ACHN (cell line): Measurements from ENCODE around the gene FBLN2.

ENCODE experiments used
- DNase-seq: peaks from one replicate; pipeline ENCODE4 v3.0.0-alpha.2; 2015
- in situ Hi-C: cut with HindIII; loops from 2 replicates; pipeline ENCODE4 v1.10.0; 2017; ENCODE audit warnings: low sequenced_read_pairs, low pct_ligation_motif_present, low pct_unique_long_range_greater_than_20kb

The FBLN2 gene

GRCh38 chr3:13645801-13646637, 97.1 kb downstream of the FBLN2 start:
- DNase-seq = no peak
- in situ Hi-C loops = no loop called here

GRCh38 chr3:13647298-13648059, 98.6 kb downstream of the FBLN2 start:
- DNase-seq = no peak
- in situ Hi-C loops = no loop called here

- in situ Hi-C loops = no loop called here
- peak; percentile 60 for DNase-seq
Observed at GRCh38 chr3:13648060-13649001, 99.4 kb downstream of the FBLN2 start.

- in situ Hi-C loops = no loop called here
- DNase-seq = peak; percentile 74
Observed at GRCh38 chr3:13650210-13651056, 101.5 kb downstream of the FBLN2 start.

GRCh38 chr3:13651057-13651400, 102.1 kb downstream of the FBLN2 start:
- no peak for DNase-seq
- in situ Hi-C loops = no loop called here

- DNase-seq = no peak
- in situ Hi-C loops = no loop called here
Observed at GRCh38 chr3:13651775-13652428, 103.0 kb downstream of the FBLN2 start.

- in situ Hi-C loops = no loop called here
- DNase-seq = no peak
Observed at GRCh38 chr3:13652728-13653127, 103.8 kb downstream of the FBLN2 start.

- in situ Hi-C loops = no loop called here
- no peak for DNase-seq
Observed at GRCh38 chr3:13653631-13654279, 104.8 kb downstream of the FBLN2 start.

GRCh38 chr3:13654330-13655060, 105.6 kb downstream of the FBLN2 start:
- in situ Hi-C loops = no loop called here
- no peak for DNase-seq

GRCh38 chr3:13655061-13655913, 106.4 kb downstream of the FBLN2 start:
- in situ Hi-C loops = no loop called here
- peak; percentile 34 for DNase-seq

- in situ Hi-C loops = no loop called here
- no peak for DNase-seq
Observed at GRCh38 chr3:13656584-13657301, 107.8 kb downstream of the FBLN2 start.

- DNase-seq = peak; percentile 25
- in situ Hi-C loops = no loop called here
Observed at GRCh38 chr3:13657660-13658435, 108.9 kb downstream of the FBLN2 start.

- in situ Hi-C loops = no loop called here
- DNase-seq = no peak
Observed at GRCh38 chr3:13658681-13659080, 109.8 kb downstream of the FBLN2 start.

GRCh38 chr3:13659221-13659969, 110.5 kb downstream of the FBLN2 start:
- DNase-seq = no peak
- in situ Hi-C loops = no loop called here
